ENCODE results near the gene ZNF580. TPM values are rescaled to one million over a fixed set of nuclear protein-coding genes. Genes with fewer than 3 reads are reported as not detected.
A peak's percentile ranks its signal among the peaks of the same experiment; 100 is the strongest.

ZNF580 gene
- total and polyA plus RNA-seq, 2 of the 8 experiments (the other 6 are each of a cell fraction or from before 2014, with no cell fraction given) = 12.0 to 24.6 TPM

DNA sequence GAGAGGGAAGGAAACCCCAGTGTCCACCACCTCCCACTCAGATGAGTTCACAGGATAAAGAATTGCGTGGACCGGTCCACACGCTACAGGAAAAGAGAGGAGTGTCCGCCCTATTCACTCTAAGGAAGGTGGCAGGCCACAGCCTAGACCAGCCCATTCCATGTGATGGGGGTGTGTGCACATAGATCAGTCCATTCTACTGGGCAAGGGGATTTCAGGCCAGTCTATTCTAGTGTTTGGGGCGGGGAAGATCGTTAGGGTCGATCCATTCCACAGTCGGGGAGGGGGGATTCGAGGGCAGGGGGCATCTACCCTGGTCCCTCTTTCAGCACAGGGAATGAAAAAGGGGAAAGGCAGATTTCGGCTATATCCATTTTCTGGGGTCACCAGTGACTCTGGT is 49.2 kb upstream of the ZNF580 start:
- 82% methylated on average over 10 of the region's 10 CpGs; no CpG with 5 or more reads in 1 of the 2 experiments for WGBS, 2 experiments (ENCODE audit: extremely low coverage in 1 of 2, insufficient coverage in 1 of 2, insufficient read length in 1 of 2, insufficient replicate concordance in 2 of 2, low coverage in 1 of 2, low lambda C conversion rate in 2 of 2, missing lambda C conversion rate in 1 of 2)
- H3K4me3 ChIP-seq (ENCODE audit: extremely low read depth in 1 of 4, insufficient read depth in 2 of 4, low read depth in 3 of 4, low read length in 4 of 4) = no peak overlapping the region
- H3K27ac ChIP-seq (ENCODE audit: low read depth, low read length) = no peak overlapping the region
- no peak overlapping the region for H3K56ac ChIP-seq (replicated peaks; ENCODE audit: insufficient read length, low read depth, low read length)
- H3K36me3 ChIP-seq (ENCODE audit: control insufficient read depth in 2 of 4, insufficient read depth in 4 of 4, low read length in 3 of 4) = peaks cover 0 to 10% (median 8%) of the 10 kb centered on the region in 4 experiments; a peak in 3 of 8 replicates
- no peak overlapping the region for H4K8ac ChIP-seq (ENCODE audit: extremely low read depth, insufficient read depth, low read length)
- H3K79me2 ChIP-seq (ENCODE audit: control insufficient read depth in 1 of 2, insufficient read depth in 2 of 2, low read length in 2 of 2) = no peaks in the 10 kb centered on the region
- H3K4ac ChIP-seq (replicated peaks; ENCODE audit: insufficient read length, low read depth, low read length) = no peak overlapping the region
- no peaks in the 10 kb centered on the region; the same call in 1 of the 2 replicates for H3K79me1 ChIP-seq (ENCODE audit: low read depth, low read length)
- H3K23me2 ChIP-seq (ENCODE audit: low read depth, low read length) = peaks cover 4% of the 10 kb centered on the region
- peaks cover 0 to 2% of the 10 kb centered on the region in 2 experiments for H4K20me1 ChIP-seq (replicated peaks in 1 of 2; ENCODE audit: control insufficient read depth in 1 of 2, insufficient read depth in 2 of 2, low read length in 2 of 2)
- no peak overlapping the region; the same call in 1 of the 2 replicates for H3K18ac ChIP-seq (ENCODE audit: extremely low read depth, low read length)
- no peak overlapping the region for H2BK20ac ChIP-seq (ENCODE audit: low read length)
- H3K4me1 ChIP-seq (replicated peaks in 1 of 4; ENCODE audit: control insufficient read depth in 3 of 4, insufficient read depth in 4 of 4, low read length in 3 of 4) = peaks cover 0 to 8% (median 4%) of the 10 kb centered on the region in 4 experiments; a peak in 4 of 7 replicates
- POLR2A ChIA-PET (ENCODE audit: partially characterized antibody) = interaction anchor here (1.0 to 2.7 kb wide), 3 partner anchors 13 to 45 kb away, joined by 3 to 18 read pairs (median 3); partner anchors contain the start of gene ZNF865
- FAIRE-seq (peak; percentile 36), DNase-seq (ENCODE audit: low read depth in 1 of 2, low spot score in 2 of 2) (peak in 1 of 2 experiments; percentile 47)
- H4K91ac ChIP-seq (replicated peaks; ENCODE audit: insufficient read length, low read length) = no peak overlapping the region
- H3K9ac ChIP-seq (replicated peaks in 1 of 4; ENCODE audit: extremely low read depth in 1 of 4, low read depth in 3 of 4, low read length in 3 of 4) = no peak overlapping the region
- no peak overlapping the region for H2BK12ac ChIP-seq (ENCODE audit: low read depth, low read length)
- no peak overlapping the region for H3K23ac ChIP-seq (ENCODE audit: insufficient read length)
- CTCF ChIA-PET (ENCODE audit: partially characterized antibody) = no interaction called here
- H3K27me3 ChIP-seq (replicated peaks in 1 of 4; ENCODE audit: control insufficient read depth in 3 of 4, extremely low read depth in 1 of 4, insufficient read depth in 3 of 4, low read length in 3 of 4) = peaks cover 0 to 2% (median 0%) of the 10 kb centered on the region in 4 experiments; a peak in 2 of 7 replicates
- H2AK5ac ChIP-seq (ENCODE audit: low read depth, low read length) = 0 out of 2 replicates have a peak overlapping the region, but pooled peaks have one; percentile 65
- no peak overlapping the region for H2BK5ac ChIP-seq (ENCODE audit: low read depth, low read length)
- no peak overlapping the region for H2BK120ac ChIP-seq (replicated peaks; ENCODE audit: low read depth, low read length)
- H2BK15ac ChIP-seq (ENCODE audit: low read length) = no peak overlapping the region
- peak overlapping the region in 1 of 2 experiments; percentile 74; a peak in 2 of 4 replicates for H3K4me2 ChIP-seq (ENCODE audit: insufficient read depth in 1 of 2, low read depth in 2 of 2, low read length in 2 of 2)
- H2AFZ ChIP-seq (ENCODE audit: low read length) = no peak overlapping the region
- H3K14ac ChIP-seq (ENCODE audit: insufficient read length) = no peak overlapping the region
- H4K5ac ChIP-seq (ENCODE audit: insufficient read length, low read depth, low read length) = no peak overlapping the region
- no peaks in the 10 kb centered on the region for H3K9me3 ChIP-seq (ENCODE audit: insufficient read depth in 2 of 2, low read depth in 1 of 2, low read length in 1 of 2)
- TF ChIP-seq, protein P1, sequence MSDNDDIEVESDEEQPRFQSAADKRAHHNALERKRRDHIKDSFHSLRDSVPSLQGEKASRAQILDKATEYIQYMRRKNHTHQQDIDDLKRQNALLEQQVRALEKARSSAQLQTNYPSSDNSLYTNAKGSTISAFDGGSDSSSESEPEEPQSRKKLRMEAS (IDR thresholded peaks at IDR 0.05) = peak; percentile 35; the same call in 1 of the 2 replicates
- no peak for TF ChIP-seq POLR2A (IDR thresholded peaks at IDR 0.05; ENCODE audit: control extremely low read depth in 1 of 2, low read depth in 2 of 2, low read length in 2 of 2)
- peak; percentile 74 for TF ChIP-seq SIX5 (IDR thresholded peaks at IDR 0.05; ENCODE audit: low read depth, low read length)
- peak in 1 of 2 experiments; percentile 99; a peak in 2 of 3 replicates for TF ChIP-seq EP300 (IDR thresholded peaks at IDR 0.05; ENCODE audit: borderline replicate concordance in 1 of 2, low read depth in 2 of 2, low read length in 2 of 2)
- TF ChIP-seq POU5F1 (IDR thresholded peaks at IDR 0.05; ENCODE audit: low read depth, low read length) = no peak
- TF ChIP-seq BACH1 (IDR thresholded peaks at IDR 0.05; ENCODE audit: low read length) = no peak
- no peak for TF ChIP-seq KDM4A (IDR thresholded peaks at IDR 0.05; ENCODE audit: low read depth, low read length, severe bottlenecking)
- no peak for TF ChIP-seq RAD21 (IDR thresholded peaks at IDR 0.05 in 1 of 2, conservative IDR thresholded peaks at IDR 0.05 in 1 of 2; ENCODE audit: low read depth in 2 of 2, low read length in 2 of 2)
- TF ChIP-seq PHF8 (conservative IDR thresholded peaks at IDR 0.05; ENCODE audit: low read depth, low read length) = no peak
- TF ChIP-seq, protein P2, sequence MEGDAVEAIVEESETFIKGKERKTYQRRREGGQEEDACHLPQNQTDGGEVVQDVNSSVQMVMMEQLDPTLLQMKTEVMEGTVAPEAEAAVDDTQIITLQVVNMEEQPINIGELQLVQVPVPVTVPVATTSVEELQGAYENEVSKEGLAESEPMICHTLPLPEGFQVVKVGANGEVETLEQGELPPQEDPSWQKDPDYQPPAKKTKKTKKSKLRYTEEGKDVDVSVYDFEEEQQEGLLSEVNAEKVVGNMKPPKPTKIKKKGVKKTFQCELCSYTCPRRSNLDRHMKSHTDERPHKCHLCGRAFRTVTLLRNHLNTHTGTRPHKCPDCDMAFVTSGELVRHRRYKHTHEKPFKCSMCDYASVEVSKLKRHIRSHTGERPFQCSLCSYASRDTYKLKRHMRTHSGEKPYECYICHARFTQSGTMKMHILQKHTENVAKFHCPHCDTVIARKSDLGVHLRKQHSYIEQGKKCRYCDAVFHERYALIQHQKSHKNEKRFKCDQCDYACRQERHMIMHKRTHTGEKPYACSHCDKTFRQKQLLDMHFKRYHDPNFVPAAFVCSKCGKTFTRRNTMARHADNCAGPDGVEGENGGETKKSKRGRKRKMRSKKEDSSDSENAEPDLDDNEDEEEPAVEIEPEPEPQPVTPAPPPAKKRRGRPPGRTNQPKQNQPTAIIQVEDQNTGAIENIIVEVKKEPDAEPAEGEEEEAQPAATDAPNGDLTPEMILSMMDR (IDR thresholded peaks at IDR 0.05; ENCODE audit: control extremely low read depth in 1 of 3, insufficient read depth in 1 of 3, low read depth in 1 of 3, low read length in 3 of 3) = no peak

Data from H1 (cell line).